Measurements from ENCODE around the gene ELP5. TPM values are rescaled to one million over a fixed set of nuclear protein-coding genes. Genes with fewer than 3 reads are reported as not detected.

The ELP5 gene
- total RNA-seq, 4 donors from 2014 or later, result 13.3 to 52.7 (median 26.7) TPM

DNA sequence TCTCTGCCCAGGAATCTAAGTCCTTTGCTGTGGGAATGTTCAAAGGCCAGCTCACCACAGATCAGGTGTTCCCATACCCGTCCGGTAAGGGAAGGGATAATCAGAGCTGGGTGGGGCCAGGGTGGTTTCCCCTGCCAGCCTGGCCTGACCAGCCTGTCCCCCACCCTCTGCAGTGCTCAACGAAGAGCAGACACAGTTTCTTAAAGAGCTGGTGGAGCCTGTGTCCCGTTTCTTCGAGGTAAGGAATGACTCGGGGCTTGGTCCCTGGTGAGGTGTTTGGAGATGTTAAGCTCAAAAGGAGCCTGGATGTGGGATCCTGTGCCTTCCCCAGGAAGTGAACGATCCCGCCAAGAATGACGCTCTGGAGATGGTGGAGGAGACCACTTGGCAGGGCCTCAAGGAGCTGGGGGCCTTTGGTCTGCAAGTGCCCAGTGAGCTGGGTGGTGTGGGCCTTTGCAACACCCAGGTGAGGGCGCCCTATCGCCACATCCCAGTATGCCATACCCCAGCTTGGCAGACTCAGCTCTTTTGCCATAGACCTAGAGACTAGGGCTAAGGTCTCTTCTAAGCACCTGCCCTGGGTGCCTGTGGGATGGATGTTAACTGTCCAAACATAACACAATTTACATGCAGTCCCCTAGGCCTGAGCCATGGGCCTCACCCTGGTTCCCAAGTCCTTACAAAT is 31.3 kb upstream of the ELP5 start:
- peaks cover 52 to 64% of the 10 kb centered on the region in 2 donors for H3K4me1 ChIP-seq
- H3K4me3 ChIP-seq, result peak overlapping the region; percentile 75 to 90 (median 84)
- H3K27me3 ChIP-seq, result no peaks in the 10 kb centered on the region
- peaks cover 0 to 51% of the 10 kb centered on the region in 2 donors for H3K36me3 ChIP-seq
- peak overlapping the region; percentile 91 to 99 (median 96) for H3K27ac ChIP-seq
- H3K9me3 ChIP-seq, result no peaks in the 10 kb centered on the region
- TF ChIP-seq, protein P1, sequence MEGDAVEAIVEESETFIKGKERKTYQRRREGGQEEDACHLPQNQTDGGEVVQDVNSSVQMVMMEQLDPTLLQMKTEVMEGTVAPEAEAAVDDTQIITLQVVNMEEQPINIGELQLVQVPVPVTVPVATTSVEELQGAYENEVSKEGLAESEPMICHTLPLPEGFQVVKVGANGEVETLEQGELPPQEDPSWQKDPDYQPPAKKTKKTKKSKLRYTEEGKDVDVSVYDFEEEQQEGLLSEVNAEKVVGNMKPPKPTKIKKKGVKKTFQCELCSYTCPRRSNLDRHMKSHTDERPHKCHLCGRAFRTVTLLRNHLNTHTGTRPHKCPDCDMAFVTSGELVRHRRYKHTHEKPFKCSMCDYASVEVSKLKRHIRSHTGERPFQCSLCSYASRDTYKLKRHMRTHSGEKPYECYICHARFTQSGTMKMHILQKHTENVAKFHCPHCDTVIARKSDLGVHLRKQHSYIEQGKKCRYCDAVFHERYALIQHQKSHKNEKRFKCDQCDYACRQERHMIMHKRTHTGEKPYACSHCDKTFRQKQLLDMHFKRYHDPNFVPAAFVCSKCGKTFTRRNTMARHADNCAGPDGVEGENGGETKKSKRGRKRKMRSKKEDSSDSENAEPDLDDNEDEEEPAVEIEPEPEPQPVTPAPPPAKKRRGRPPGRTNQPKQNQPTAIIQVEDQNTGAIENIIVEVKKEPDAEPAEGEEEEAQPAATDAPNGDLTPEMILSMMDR (IDR thresholded peaks at IDR 0.05 in 4 of 5, conservative IDR thresholded peaks at IDR 0.05 in 1 of 5), result peak; percentile 18 to 51 (median 40)
- TF ChIP-seq POLR2A (IDR thresholded peaks at IDR 0.05), result no peak
- DNase-seq, result peak; percentile 43 to 77
- peak; percentile 31 to 50 for ATAC-seq
- in situ Hi-C loops (cut with MboI; ENCODE audit: low sequenced_read_pairs in 4 of 4), result no loop called here
- intact Hi-C loops (cut with DNase I; ENCODE audit: low total_unique reads), result loop anchor here (2.0 kb wide), 1 partner anchor 14 kb away; the partner anchor contains the start of gene DVL2

DNA sequence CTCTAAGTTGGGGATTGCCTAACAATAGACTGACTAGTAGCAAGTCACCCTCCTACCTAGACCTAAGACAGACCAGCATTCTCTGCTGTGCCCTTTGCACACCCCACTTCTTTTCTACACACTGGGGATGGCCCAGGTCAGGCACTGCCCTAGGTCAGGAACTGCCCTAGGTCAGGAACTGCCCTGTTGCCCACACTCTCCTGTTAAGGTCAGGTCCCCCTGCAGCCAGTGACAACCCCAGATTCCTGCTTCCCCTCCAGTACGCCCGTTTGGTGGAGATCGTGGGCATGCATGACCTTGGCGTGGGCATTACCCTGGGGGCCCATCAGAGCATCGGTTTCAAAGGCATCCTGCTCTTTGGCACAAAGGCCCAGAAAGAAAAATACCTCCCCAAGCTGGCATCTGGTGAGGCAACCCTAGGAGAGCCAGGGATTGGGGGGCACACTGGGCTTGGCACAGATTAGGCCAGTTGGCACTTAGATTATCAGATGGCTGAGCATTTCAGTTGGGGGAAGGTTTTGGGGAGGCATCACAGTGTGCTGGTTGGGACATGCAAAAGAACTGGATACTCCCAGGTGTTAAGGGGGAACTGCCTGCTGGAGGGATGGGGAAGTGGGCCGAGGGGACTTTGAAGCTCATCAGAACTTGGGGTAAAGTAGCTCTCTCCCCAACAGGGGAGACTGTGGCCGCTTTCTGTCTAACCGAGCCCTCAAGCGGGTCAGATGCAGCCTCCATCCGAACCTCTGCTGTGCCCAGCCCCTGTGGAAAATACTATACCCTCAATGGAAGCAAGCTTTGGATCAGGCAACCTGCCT is 30.5 kb upstream of the ELP5 start:
- TF ChIP-seq, protein P1 (IDR thresholded peaks at IDR 0.05 in 4 of 5, conservative IDR thresholded peaks at IDR 0.05 in 1 of 5), result no peak
- no peak for TF ChIP-seq POLR2A (IDR thresholded peaks at IDR 0.05)
- Histone ChIP-seq H3K4me3 (peak overlapping the region in 3 of 4 donors; percentile 75 to 90 (median 89)), H3K4me1 (peaks cover 47 to 62% of the 10 kb centered on the region in 2 donors), H3K9me3 (no peaks in the 10 kb centered on the region), H3K27me3 (no peaks in the 10 kb centered on the region), H3K27ac (peak overlapping the region; percentile 91 to 99 (median 96)), H3K36me3 (peaks cover 0 to 58% of the 10 kb centered on the region in 2 donors)
- in situ Hi-C loops (cut with MboI; ENCODE audit: low sequenced_read_pairs in 4 of 4) (no loop called here), intact Hi-C loops (cut with DNase I; ENCODE audit: low total_unique reads) (loop anchor here (2.0 kb wide), 1 partner anchor 13 kb away; the partner anchor contains the start of gene DVL2)
- no peak for ATAC-seq
- no peak for DNase-seq

DNA sequence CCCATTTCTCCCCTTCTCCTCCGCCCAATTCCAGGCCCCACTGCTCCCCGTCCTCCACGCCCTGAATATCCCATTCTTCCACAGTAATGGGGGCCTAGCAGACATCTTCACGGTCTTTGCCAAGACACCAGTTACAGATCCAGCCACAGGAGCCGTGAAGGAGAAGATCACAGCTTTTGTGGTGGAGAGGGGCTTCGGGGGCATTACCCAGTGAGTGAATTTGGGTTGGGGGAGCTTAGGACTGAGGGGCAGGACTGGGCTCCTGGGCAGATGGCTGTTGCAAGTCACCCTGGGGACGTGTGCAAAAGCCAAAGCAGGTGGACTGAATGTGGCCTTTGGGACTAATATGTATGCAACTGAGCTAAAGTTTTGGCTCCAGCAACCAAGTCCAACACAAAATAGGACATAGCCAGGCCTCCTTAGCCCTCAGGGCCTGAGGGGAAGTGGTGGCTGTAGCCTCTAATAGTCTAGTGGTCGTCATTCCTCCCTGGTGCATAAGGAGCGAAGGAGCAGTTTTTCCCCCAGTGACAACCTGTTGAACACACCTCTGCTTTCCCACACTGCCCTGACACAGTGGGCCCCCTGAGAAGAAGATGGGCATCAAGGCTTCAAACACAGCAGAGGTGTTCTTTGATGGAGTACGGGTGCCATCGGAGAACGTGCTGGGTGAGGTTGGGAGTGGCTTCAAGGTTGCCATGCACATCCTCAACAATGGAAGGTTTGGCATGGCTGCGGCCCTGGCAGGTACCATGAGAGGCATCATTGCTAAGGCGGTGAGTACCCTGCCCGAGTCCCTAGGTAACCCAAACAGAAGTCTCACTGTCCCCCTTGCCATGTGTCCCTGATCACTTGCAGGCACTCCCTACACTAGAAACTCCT is 29.7 kb upstream of the ELP5 start:
- in situ Hi-C loops (cut with MboI; ENCODE audit: low sequenced_read_pairs in 4 of 4) (no loop called here), intact Hi-C loops (cut with DNase I; ENCODE audit: low total_unique reads) (no loop called here)
- ATAC-seq (no peak), DNase-seq (no peak)
- Histone ChIP-seq H3K27me3 (no peaks in the 10 kb centered on the region), H3K4me1 (peaks cover 41 to 55% of the 10 kb centered on the region in 2 donors), H3K27ac (peak overlapping the region in 3 of 4 donors; percentile 94 to 99 (median 98)), H3K4me3 (no peak overlapping the region), H3K9me3 (no peaks in the 10 kb centered on the region), H3K36me3 (peaks cover 0 to 67% of the 10 kb centered on the region in 2 donors)
- TF ChIP-seq, protein P1 (IDR thresholded peaks at IDR 0.05 in 4 of 5, conservative IDR thresholded peaks at IDR 0.05 in 1 of 5), result no peak
- TF ChIP-seq POLR2A (IDR thresholded peaks at IDR 0.05), result no peak

DNA sequence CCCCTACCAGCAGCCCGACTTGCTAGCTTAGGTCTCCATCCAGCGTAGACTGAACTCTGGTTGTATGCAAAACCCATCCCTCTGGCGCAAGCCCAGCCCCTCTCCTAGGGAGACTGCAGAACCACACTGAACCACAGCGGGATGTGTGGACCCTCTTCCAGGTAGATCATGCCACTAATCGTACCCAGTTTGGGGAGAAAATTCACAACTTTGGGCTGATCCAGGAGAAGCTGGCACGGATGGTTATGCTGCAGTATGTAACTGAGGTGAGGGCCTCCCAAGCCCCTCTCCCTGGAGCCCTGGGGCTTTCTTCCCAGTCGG is 29.1 kb upstream of the ELP5 start:
- Histone ChIP-seq H3K36me3 (peaks cover 0 to 70% of the 10 kb centered on the region in 2 donors), H3K4me1 (peaks cover 37 to 50% of the 10 kb centered on the region in 2 donors), H3K27me3 (no peaks in the 10 kb centered on the region), H3K9me3 (no peaks in the 10 kb centered on the region), H3K4me3 (no peak overlapping the region), H3K27ac (peak overlapping the region in 1 of 4 donors; percentile 99)
- in situ Hi-C loops (cut with MboI; ENCODE audit: low sequenced_read_pairs in 4 of 4), result no loop called here
- TF ChIP-seq POLR2A (IDR thresholded peaks at IDR 0.05), result no peak
- TF ChIP-seq, protein P1 (IDR thresholded peaks at IDR 0.05 in 4 of 5, conservative IDR thresholded peaks at IDR 0.05 in 1 of 5), result no peak
- ATAC-seq (no peak), DNase-seq (no peak)
- intact Hi-C loops (cut with DNase I; ENCODE audit: low total_unique reads), result no loop called here

All from gastrocnemius medialis (tissue), 4 donors.